OCI-LY1 (cell line): ENCODE data around the gene PRKACB.
A peak's percentile ranks its signal among the peaks of the same experiment; 100 is the strongest.

Experiments
- H2AFZ ChIP-seq: fragments of 200-600 bp; sonication (generic), shearing (Covaris generic); 2 replicates; pipeline ENCODE4 v1.6.0; 2014; ENCODE audit warnings: antibody characterized with exemption, mild to moderate bottlenecking, low read length
- H3F3A ChIP-seq: fragments of 200-600 bp; sonication (generic), shearing (Covaris generic); 2 replicates; pipeline ENCODE4 v1.6.0; 2014; ENCODE audit warnings: mild to moderate bottlenecking, antibody characterized with exemption, low read length, moderate library complexity; ENCODE audit not compliant: insufficient read depth
- H3K27ac ChIP-seq: fragments of 200-600 bp; sonication (generic); 2 replicates; pipeline ENCODE4 v1.5.1; 2014; ENCODE audit warnings: low read length, mixed run types, mild to moderate bottlenecking, low read depth; ENCODE audit not compliant: poor library complexity, severe bottlenecking
- H3K27me3 ChIP-seq: fragments of 200-600 bp; sonication (generic); 2 replicates; pipeline ENCODE4 v1.6.0; 2014; ENCODE audit warnings: antibody characterized with exemption, mild to moderate bottlenecking, low read length, moderate library complexity; ENCODE audit not compliant: insufficient read depth
- H3K36me3 ChIP-seq: fragments of 200-600 bp; sonication (generic); 2 replicates; pipeline ENCODE4 v1.6.1; 2014; ENCODE audit warnings: mild to moderate bottlenecking, antibody characterized with exemption, low read length, moderate library complexity, mixed read lengths; ENCODE audit not compliant: insufficient read depth
- H3K4me1 ChIP-seq: fragments of 200-600 bp; sonication (generic); 2 replicates; pipeline ENCODE4 v1.5.1; 2014; ENCODE audit warnings: mild to moderate bottlenecking, low read length, moderate library complexity; ENCODE audit not compliant: insufficient read depth, severe bottlenecking
- H3K4me2 ChIP-seq: fragments of 200-600 bp; sonication (generic), shearing (Covaris generic); 2 replicates; pipeline ENCODE4 v1.6.1; 2014; ENCODE audit warnings: low read length
- H3K4me3 ChIP-seq: fragments of 200-600 bp; sonication (generic); 2 replicates; pipeline ENCODE4 v1.5.1; 2014; ENCODE audit warnings: low read length, low read depth, mild to moderate bottlenecking, mixed read lengths; ENCODE audit not compliant: poor library complexity, severe bottlenecking
- H3K79me2 ChIP-seq: fragments of 200-600 bp; shearing (Covaris generic); 2 replicates; pipeline ENCODE4 v1.6.1; 2016; ENCODE audit warnings: mixed run types, low read length, mixed read lengths; ENCODE audit not compliant: insufficient read depth
- H3K9ac ChIP-seq: fragments of 200-600 bp; sonication (generic), shearing (Covaris generic); 2 replicates; pipeline ENCODE4 v1.6.1; 2014; ENCODE audit warnings: mild to moderate bottlenecking, low read length, mixed read lengths
- H3K9me2 ChIP-seq: fragments of 200-600 bp; sonication (generic), shearing (Covaris generic); 2 replicates; pipeline ENCODE4 v1.6.1; 2014; ENCODE audit warnings: low read depth, mild to moderate bottlenecking, low read length, mixed read lengths
- H3K9me3 ChIP-seq: fragments of 200-600 bp; shearing (Covaris generic); 2 replicates; pipeline ENCODE4 v1.6.1; 2014; ENCODE audit warnings: low read length, mixed read lengths
- H4K20me1 ChIP-seq: fragments of 200-600 bp; sonication (generic), shearing (Covaris generic); 2 replicates; pipeline ENCODE4 v1.6.0; 2016; ENCODE audit warnings: mild to moderate bottlenecking, low read length; ENCODE audit not compliant: insufficient read depth
- EZH2 ChIP-seq: fragments of 200-600 bp; sonication (generic), shearing (Covaris generic); IDR thresholded peaks from 2 replicates; pipeline ENCODE4 v1.8.0; 2017; ENCODE audit warnings: borderline replicate concordance, mixed run types, mild to moderate bottlenecking, antibody characterized with exemption, low read length, moderate library complexity, mixed read lengths
- TF ChIP-seq, protein P1 (sequence below): fragments of 200-600 bp; sonication (generic), shearing (Covaris generic); IDR thresholded peaks from 2 replicates; pipeline ENCODE4 v1.5.1; 2017; ENCODE audit warnings: mild to moderate bottlenecking, antibody characterized with exemption, low read length, moderate library complexity, mixed read lengths

The PRKACB gene

DNA sequence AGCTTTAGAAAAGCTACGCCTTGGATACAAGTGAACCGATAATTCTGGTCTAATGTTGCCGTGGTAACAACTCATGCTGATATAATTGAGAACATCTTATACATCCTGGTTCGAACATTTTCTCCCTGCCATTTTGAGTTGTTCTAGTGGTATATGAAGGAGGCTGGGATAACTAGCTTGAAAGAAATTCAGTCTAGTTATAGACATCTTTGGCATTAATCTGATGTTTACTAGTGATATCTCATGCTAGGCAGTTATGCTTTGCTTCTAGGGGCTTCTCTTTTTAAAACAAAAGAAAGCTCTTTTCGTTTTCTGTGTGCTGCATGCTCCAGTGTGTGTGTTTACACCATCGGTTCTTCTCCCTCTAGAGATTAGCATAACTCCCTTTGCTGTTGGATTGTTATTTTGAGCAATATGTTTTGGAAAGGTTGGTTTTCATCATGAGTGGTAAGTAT lies 20.5 kb downstream of the PRKACB start:
- peaks cover 99% of the 10 kb centered on the region for H3K79me2 ChIP-seq
- peak overlapping the region; percentile 2 for H3K4me3 ChIP-seq
- peak overlapping the region; percentile 45; the same call in 1 of the 2 replicates for H3K4me2 ChIP-seq
- H3F3A ChIP-seq: no peaks in the 10 kb centered on the region
- no peak overlapping the region for H3K27ac ChIP-seq
- no peaks in the 10 kb centered on the region for H4K20me1 ChIP-seq
- H3K27me3 ChIP-seq: no peaks in the 10 kb centered on the region
- no peaks in the 10 kb centered on the region for H3K9me3 ChIP-seq
- no peaks in the 10 kb centered on the region for H3K9me2 ChIP-seq
- no peak for TF ChIP-seq EZH2
- TF ChIP-seq, protein P1, sequence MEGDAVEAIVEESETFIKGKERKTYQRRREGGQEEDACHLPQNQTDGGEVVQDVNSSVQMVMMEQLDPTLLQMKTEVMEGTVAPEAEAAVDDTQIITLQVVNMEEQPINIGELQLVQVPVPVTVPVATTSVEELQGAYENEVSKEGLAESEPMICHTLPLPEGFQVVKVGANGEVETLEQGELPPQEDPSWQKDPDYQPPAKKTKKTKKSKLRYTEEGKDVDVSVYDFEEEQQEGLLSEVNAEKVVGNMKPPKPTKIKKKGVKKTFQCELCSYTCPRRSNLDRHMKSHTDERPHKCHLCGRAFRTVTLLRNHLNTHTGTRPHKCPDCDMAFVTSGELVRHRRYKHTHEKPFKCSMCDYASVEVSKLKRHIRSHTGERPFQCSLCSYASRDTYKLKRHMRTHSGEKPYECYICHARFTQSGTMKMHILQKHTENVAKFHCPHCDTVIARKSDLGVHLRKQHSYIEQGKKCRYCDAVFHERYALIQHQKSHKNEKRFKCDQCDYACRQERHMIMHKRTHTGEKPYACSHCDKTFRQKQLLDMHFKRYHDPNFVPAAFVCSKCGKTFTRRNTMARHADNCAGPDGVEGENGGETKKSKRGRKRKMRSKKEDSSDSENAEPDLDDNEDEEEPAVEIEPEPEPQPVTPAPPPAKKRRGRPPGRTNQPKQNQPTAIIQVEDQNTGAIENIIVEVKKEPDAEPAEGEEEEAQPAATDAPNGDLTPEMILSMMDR: no peak
- H3K36me3 ChIP-seq: peaks cover 21% of the 10 kb centered on the region
- no peak overlapping the region for H2AFZ ChIP-seq
- H3K9ac ChIP-seq: no peak overlapping the region; the same call in 1 of the 2 replicates
- peaks cover 33% of the 10 kb centered on the region for H3K4me1 ChIP-seq

- Histone ChIP-seq H3F3A (no peaks in the 10 kb centered on the region), H3K36me3 (peaks cover 17% of the 10 kb centered on the region), H3K9me2 (no peaks in the 10 kb centered on the region), H3K27ac (no peak overlapping the region), H2AFZ (no peak overlapping the region), H4K20me1 (no peaks in the 10 kb centered on the region), H3K27me3 (no peaks in the 10 kb centered on the region), H3K4me1 (peaks cover 33% of the 10 kb centered on the region), H3K9me3 (no peaks in the 10 kb centered on the region), H3K9ac (no peak overlapping the region), H3K4me2 (no peak overlapping the region), H3K79me2 (peaks cover 99% of the 10 kb centered on the region), H3K4me3 (no peak overlapping the region)
- TF ChIP-seq, protein P1: no peak
- no peak for TF ChIP-seq EZH2
These were observed 21.5 kb downstream of the PRKACB start for GRCh38 chr1:84165601-84166000.

GRCh38 chr1:84166797-84167196 lies 22.7 kb downstream of the PRKACB start:
- H3K9me2 ChIP-seq: no peaks in the 10 kb centered on the region
- peaks cover 16% of the 10 kb centered on the region for H3K36me3 ChIP-seq
- no peaks in the 10 kb centered on the region for H3F3A ChIP-seq
- no peaks in the 10 kb centered on the region for H3K27me3 ChIP-seq
- no peak overlapping the region for H3K4me2 ChIP-seq
- no peak overlapping the region for H3K27ac ChIP-seq
- H3K4me1 ChIP-seq: peaks cover 33% of the 10 kb centered on the region
- H3K4me3 ChIP-seq: no peak overlapping the region
- TF ChIP-seq, protein P1: no peak
- no peak for TF ChIP-seq EZH2
- no peak overlapping the region for H2AFZ ChIP-seq
- no peaks in the 10 kb centered on the region for H3K9me3 ChIP-seq
- peaks cover 99% of the 10 kb centered on the region for H3K79me2 ChIP-seq
- H4K20me1 ChIP-seq: no peaks in the 10 kb centered on the region
- no peak overlapping the region for H3K9ac ChIP-seq
